ENCODE data around the gene CTU1.

GRCh38 chr19:51084505-51084904 lies 23.7 kb downstream of the CTU1 start:
- TF ChIP-seq CTCF (IDR thresholded peaks at IDR 0.05), result no peak
- no peak for TF ChIP-seq POLR2A (IDR thresholded peaks at IDR 0.05)
